HG02610 (cell line): ENCODE data around the gene SH3BGR.
"Not testable (repeated sequence)": the region's sequence is repeated elsewhere in the genome, so short reads cannot be mapped to it uniquely, and the experiment has no call there.

Experiments
- ATAC-seq: cut with Tn5 transposase; IDR thresholded peaks from one replicate; pipeline ENCODE4 v1.9.1; 2021; ENCODE audit warnings: mild to moderate bottlenecking, moderate library complexity; ENCODE audit not compliant: unreplicated experiment

The SH3BGR gene

DNA sequence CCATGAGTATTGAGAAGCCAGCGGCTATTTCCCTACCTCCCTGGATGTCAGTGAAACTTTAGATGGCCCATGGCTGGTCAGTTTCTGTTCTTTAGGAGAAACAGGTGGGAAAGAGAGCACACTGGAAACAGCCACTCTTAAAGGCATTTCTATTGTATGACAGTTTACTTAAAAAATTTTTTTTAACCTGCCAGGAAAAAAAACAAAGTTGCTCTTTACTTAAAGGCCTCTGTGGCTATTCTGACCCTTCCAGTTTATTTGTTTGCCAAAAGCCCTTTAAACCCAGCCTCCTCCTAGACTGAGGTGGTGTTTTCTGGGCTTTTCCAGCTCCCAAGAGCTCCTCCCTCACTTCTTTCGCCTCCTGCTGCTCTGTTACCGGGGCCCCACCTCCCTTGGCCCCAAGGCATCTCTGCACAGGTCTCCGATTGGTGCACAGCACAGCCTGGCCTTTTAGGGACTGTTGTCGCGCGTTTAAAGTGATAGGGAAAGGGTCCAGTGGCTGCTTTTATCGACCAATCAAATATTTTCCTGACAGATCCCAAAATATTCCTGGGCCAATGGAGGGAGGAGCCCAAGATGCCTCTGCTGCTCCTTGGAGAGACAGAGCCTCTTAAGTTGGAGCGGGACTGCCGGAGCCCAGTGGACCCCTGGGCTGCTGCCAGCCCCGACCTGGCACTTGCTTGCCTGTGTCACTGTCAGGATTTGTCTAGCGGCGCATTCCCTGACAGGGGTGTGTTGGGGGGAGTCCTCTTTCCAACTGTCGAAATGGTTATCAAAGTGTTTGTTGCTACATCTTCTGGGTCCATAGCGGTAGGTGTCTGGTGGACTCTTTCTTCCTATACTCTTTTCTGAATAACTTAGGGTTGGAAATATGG lies at the start of gene SH3BGR:
TSS of gene SH3BGR (plus strand) at position 639 of the 875 bp plus-strand sequence. CDS start at position 766, 127 bp downstream.
- ATAC-seq: no peak

DNA sequence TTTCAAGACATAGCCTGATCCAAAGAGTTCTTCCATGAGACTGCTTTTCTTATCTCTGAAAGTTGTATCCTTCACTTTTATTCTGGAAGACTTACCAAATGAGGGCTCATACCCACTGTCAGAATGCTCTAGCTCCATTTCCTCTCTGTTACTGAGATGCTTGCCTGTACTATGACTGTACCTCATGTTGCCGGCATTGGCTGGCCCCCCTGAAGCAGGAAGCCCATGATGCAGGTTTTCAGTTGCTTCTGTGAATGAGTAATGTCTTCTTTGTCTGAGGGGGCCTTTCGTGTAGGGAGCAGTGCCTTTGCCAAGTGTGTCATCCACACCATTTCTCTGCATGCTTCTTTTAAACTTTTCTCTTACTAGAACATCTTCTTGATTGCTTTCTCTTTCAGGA lies 45.7 kb upstream of the SH3BGR start:
- ATAC-seq: no peak

DNA sequence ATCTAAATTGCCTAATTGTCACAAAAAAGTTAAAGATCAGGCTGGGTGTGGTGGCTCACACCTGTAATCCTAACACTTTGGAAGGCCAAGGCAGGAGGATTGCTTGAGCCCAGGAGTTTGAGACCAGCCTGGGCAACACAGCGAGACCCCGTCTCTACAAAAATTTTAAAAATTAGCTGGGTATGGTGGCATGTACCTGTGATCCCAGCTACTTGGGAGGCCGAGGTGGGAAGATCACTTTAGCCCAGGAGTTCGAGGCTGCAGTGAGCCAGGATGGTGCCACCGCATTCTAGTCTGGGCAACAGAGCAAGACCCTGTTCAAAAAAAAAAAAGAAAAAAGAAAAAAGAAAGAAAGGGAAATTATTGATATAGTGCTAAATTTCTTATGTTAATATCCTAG lies 32.6 kb upstream of the SH3BGR start:
- ATAC-seq: not testable (repeated sequence)

DNA sequence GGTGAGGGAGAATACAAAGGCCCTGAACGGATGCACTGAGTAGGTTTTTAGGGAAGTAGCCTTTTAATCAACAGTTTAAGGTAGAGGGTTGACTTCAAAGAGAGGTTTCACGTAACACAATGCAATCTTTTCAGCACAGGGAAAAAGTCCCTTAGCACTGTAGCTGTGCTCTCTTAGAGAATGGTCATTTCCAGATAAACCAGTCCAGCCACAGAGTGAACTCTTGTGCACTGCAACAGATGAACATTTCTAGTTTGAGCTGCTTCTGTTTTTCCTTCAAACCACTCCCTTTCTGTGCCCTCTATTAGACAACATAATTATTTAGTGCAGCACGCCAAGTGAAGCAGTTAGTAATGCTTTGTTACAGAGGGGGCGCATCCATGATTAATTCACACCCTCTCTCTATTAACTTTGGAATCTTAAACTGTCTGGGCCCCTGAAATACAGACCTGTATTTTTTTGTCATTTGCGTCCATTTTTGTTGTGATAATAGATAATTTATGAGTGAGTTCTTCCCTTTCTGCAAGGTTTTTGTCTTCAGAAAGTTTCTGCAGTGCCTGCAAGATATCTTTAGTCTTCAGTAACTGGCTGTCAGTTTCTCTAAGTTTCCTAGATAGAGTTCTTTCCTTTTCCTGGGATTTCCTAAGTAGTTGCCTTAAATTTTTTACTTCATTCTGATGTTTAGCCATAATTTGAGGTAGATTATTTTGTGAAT lies 29.1 kb upstream of the SH3BGR start:
- no peak for ATAC-seq

DNA sequence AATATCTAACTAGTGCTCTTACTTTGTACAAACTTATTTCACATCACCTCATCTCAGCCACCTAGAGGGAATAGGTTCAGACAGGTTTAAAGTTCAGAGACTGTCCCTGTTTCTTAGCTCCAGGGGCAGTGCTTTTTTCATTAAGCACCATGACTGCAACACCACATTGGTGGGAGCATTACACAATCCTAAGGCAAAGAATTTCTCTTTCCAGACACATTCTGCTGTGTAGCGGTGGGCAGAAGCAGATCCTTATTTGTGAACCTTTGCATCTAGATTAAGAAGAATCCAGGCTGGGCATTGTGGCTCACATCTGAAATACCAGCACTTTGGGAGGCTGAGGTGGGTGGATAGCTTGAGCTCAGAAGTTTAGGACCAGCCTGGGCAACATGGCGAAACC lies 22.3 kb upstream of the SH3BGR start:
- no peak for ATAC-seq

DNA sequence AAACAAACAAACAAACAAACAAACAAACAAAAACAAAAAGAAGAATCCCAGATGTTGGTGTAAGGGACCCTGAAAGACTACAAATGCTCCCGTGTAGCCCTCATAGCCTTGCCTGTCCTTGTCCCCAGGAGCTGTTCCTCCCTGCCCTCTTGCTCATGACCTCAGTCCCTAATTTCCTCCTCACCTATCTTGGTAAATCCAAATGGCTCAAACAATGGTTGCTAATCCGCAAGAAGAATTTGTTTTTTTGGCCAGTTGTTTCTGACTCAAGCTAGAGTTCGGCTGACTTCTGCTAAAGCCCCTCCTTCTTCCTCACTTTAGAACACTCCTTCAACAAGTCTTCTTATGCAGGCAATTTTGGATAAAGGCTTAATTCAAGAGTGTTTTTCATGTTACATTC lies 21.8 kb upstream of the SH3BGR start:
- no peak for ATAC-seq

DNA sequence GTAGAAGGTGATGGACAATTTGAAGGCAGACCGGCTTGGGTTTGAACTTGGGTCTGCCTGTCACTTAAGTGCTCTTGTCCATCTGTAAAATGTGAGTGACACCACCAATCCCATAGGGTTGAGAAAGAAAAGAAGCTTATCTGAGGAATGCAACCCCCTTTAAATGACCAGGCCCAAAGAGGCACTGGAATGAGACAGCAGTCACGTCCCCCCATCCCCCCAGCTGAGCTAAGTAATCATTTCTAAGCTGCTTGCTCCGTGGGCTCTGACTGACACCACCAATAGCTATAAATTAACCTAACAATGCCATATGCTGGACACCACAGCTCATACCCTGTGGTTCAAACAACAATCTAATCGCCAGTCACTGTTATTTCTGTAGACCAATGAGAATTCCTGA lies 21.3 kb upstream of the SH3BGR start:
- ATAC-seq: no peak

DNA sequence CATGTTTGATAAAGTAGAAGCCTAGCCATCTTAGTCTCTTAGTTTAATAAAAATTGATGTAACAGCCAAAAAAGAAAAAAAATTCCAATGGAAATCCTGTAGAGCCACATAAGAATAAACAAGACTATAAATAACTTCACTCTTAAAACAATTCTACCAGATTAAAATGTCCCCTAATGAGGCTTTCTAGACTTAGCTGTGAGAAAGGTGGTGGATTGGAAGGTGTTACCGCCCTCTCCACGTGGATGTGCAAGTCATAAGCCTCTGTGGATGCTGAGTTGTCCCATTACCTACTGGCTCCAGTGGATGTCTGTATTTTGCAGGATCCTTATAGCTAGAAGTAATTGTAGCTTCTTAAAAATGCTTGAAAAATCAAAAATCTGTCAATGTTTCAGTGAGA lies 20.8 kb upstream of the SH3BGR start:
- ATAC-seq: no peak

DNA sequence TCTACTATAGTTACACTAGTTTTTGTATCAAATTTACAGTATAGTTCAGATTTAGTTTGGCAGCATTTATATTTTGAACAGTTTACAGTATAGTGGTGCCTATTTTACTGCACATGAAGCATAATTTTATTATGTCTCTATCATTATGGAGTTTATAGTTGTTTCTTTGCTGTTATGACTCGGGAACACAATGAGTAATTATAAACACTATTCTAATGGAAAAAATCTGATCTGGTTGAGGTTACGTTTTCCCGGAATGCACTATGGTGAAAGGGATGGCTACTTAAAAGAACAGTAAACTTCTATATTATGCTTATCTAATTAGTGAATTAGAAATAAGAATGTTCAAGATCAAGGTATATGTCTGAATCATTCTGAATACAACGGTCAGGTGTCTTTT lies 16.8 kb upstream of the SH3BGR start:
- no peak for ATAC-seq

DNA sequence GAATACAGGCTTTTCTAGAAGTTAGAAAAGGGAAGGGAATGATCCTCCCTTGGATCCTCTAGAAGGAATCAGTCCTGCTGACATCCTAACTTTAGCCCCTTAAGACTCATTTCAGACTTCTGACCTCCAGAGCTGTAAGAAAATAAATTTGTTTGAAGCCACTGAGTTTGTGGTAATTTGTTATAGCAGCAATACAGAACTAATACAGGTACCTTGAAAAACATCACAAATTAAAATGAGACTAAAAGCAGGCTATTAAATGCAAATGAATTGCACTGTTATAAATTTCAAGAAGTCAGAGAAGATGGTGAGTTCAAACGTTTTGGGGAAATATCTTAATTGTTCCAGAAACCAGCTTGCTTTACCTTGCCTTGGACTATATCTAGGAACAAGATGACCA lies 12.5 kb upstream of the SH3BGR start:
- ATAC-seq: no peak

DNA sequence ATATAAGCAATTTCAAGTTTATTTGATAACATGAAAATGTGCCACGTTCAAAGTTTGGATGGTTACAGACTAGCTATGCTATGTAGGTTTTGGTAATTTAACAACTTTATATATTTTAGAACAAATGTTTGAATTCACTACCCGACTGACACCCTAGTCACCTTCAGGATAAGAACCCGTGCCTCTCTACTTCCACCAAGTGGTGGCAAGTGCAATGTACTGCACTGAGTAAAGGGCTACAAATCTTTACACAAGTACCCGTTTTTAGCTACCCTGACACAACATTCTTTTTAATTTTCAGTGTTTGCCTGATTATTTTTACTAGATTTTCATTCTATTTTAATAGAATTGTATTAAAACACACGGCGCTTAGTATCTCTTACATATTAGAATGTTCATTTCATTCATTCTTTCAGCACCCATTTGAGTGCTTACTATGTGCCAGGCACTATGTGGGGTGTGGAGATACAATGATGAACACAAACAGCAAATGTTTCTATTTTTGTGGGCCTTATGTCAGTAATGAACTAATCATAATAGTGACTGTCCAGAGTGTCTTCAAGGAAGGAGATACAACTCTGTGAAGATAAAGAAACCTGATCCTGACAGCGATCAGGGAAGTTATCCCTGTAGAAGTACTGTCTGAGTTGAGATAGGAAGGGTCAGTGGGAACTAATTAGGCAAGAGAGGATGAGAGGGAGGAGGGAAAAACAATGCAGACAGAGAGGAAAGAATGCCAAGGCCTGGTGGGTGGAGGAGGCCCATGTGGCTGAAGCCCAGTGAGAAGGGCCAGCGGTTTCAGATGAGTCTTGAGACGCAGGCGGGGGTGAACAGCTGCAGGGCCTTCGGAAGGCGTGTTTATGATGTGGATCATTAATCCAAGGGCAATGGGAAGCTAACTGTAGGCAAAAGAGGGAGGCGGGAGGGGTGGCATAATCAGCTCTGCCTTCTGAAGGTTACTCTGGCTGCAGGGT lies 10.0 kb upstream of the SH3BGR start:
- peak; percentile 32 for ATAC-seq

DNA sequence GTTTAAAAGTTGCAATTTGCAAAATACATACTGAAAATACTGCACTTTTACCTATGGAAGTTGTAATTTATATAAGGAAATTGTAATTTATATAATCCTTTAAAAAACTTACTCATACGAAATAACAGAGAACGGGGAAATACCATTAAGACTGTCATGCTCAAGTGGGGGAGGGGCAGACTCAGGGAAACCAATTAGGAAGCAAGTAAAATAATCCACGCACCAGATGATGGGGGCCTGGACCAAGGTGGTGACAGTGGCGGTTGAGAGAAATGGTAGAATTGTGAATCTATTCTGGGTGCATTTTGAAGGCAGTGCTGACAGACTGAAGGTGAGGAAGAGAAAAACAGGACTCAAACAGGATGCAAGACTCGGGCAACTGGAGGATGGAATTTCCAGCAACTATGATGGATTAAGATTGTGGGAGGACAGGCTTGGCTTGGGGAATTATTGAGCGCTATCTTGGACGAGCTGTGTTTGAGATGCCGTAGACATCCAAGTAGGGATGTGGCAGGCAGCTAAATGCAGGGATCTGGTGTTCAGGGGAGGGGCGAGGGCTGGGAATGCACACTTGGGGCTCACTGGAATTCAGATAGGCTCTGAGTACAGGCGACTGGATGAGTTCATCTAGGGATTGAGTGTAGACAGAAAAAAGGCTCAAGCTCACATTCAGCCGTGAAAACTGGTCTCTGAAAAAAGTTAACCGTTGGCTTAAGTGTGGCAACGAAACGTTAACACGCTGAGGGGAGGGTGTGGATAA lies 7.2 kb upstream of the SH3BGR start:
- ATAC-seq: no peak

DNA sequence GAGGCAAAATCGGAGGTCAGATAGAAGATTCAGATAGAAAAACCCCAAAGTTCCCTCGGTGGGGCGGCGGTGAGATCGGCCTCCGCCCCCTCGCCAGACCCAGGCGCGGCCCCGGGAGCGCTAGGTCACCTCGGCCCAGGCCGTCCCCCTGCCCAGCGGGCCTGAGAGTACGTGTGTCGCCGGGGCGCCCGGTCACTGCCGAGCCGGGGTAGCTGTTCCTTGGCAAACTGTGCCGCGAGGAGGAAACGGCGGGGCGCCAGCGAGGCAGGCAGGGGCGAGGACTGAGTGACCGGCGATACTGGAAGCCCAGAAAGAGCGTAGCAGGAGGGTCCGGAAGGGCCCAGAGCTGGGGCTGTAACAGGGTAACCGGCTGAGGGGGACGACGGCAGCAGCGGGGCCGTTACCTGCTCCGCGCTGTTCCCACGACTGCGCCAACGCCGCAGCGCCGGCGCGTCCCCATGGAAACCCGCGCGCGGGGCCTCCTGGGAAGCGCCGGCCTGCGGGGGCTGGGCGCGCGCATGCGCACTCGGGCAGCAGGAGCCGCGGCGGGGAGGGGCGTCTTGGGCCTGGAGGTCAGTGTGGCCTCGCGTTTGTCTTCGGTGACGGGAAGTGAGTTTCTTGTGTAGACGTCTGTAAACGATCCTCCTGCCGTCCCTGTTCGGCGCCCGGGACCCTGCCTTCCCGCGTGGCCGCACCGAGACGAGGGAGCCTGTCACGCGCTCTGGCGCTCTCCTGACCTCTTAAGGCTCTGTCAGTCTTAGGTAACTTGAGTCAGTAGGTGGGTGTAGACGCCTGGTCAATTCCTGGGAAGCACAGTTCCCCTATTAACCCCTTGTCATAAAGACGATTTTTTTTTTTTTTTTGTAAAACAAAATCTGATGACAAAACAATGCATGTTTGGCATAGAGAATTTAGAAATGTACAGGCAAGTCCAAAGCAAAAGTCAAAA lies 6.2 kb upstream of the SH3BGR start, which contains the start of gene LCA5L:
TSS of gene LCA5L (minus strand) at position 458 of the 949 bp plus-strand sequence. CDS start 17,285 bp downstream, outside the sequence.
- peak; percentile 86 for ATAC-seq

DNA sequence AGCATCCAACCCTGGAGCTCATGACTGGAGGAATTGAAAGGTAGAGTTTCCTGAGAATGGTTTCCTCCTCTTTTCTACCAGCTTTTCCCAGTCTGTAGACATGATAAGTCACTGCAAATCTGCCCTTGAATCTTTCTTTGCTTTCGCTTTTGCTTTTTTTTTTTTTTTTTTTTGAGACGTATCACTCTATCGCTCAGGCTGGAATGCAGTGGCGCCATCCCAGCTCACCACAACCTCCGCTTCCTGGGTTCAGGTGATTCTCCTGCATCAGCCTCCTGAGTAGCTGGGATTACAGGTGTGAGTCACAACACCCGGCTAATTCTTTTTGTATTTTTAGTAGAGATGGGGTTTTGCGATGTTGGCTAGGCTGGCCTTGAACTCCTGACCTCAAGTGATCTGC lies 4.5 kb upstream of the SH3BGR start:
- ATAC-seq: no peak

DNA sequence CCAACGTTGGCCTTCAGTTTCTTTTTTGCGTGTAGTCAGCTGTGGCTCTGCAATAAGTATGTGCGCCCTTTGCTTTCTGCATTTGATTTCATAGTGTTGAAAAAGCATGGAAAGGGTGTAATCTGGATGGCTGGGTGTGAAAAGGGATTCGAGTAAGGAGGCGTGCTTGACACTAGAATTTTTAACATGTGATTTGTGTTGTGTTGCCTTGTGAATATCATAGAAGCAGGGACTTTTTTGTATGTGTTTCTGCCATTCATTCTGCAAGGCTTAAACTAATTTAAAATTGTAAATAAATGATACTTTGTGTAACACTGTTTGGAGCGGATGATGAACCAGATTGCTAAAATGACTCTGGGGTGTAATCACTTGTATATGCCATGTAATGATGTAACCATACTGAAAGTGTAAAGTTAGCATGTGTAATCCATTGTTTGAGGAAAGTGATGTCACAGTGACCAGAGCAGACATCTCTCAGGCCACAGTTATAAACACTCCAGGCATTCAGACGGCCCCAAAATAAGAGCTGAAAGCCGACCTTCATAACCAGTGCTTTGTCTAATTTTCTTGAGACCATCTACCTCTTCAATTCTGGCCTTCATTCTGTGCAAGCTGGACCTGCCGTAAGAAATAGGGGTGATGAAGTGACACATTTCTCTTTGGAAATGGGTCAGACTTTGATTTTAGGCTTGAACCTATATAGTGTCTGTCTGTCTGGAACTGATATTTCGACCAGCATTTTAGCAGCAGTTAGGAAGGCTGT lies 618 bp downstream of the SH3BGR start:
- no peak for ATAC-seq

DNA sequence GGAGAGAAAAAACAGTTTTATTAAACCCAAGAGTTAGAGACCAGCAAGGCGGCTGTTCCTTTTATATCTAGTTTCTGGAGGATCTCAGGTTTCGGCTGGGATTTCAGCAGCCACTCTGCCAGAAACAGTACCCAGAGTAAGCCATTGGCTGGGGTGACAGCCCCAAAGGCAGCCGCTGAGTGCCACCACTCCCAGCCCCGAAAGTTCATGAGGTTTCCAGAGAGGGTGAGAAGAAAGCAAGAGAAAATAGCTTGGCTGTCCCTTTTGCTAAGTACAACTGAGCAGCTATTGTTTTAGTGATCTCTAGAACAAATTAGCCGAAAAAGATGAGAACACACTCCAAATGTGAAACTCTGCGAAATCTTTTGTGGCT lies 1.2 kb downstream of the SH3BGR start:
- no peak for ATAC-seq

DNA sequence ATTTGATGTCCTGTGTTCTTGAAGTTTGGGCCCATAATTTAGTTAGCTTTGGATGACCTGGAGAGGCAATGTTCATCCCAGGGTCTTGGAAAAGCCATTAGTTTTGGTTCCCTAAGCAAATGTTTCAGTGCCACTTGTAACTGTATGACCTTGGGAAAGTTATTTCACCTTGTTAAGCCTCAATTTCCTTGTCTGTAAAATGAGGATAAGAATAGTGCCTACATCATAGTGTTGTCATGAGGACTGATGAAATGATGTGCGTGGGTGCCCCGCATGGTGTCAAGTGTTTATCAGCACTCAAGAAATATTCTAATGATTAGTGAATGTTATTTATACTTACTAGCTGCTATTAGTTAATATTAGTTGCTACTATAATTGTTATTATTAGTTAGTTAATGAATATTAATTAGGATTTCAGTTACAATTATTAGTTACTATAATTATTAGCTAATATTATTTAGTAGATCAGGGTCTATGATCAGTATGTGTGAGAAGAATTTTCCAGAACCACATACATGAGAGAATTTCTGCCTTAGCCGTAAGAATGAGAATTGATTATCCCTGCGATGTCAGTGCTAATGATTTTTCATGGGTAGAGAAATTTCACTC lies 1.9 kb downstream of the SH3BGR start:
- no peak for ATAC-seq
